Loucy (cell line): ENCODE data around the gene FAM185A.
"Not testable (repeated sequence)": the region's sequence is repeated elsewhere in the genome, so short reads cannot be mapped to it uniquely, and the experiment has no call there.

Experiments
- CTCF ChIP-seq: fragments of 200-600 bp; sonication (generic); conservative IDR thresholded peaks from 2 replicates; pipeline ENCODE4 v1.5.1; 2014; ENCODE audit warnings: mild to moderate bottlenecking, antibody characterized with exemption, low read length
- EZH2phosphoT487 ChIP-seq: fragments of 200-600 bp; IDR thresholded peaks from 2 replicates; pipeline ENCODE4 v1.6.1; 2018; ENCODE audit warnings: antibody characterized with exemption, mild to moderate bottlenecking, moderate library complexity, borderline replicate concordance

DNA sequence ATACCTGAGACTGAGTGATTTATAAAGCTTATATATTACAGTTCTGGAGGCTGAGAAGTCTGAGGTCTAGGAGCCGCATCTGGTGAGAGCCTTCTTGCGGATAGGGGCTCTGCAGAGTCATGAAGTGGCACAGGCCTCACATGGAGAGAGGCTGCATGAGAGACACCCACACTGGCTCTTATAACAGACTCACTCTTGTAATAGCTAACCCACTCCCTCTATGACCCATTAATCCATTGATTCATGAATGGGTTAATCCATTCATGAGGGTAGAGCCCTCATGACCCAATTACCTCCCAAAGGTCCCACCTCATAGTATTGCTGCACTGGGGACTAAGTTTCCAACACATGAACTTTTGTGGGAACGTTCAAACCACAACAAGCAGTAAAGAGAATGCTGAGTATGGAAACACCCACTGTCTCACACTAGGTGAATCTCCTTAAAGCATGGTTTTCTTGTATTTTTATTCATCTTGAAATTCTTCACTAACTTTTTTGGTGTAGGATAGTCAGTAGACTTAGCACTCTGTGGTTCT, 20.9 kb downstream of the FAM185A start:
- not testable (repeated sequence) for TF ChIP-seq CTCF, EZH2phosphoT487
